ENCODE results near the gene TAF4. TPM values are rescaled to one million over a fixed set of nuclear protein-coding genes. Genes with fewer than 3 reads are reported as not detected.

TAF4 gene
- total RNA-seq, 2 experiments from 2014 or later = 18.0 to 20.0 TPM

- ChIA-PET POLR2A (no interaction called here), CTCF (no interaction called here)
- Mint-ChIP-seq H3K4me1 (no peaks in the 10 kb centered on the region), H3K4me3 (no peak overlapping the region), H3K36me3 (ENCODE audit: low read depth) (no peaks in the 10 kb centered on the region), H3K27ac (no peak overlapping the region), H3K9me3 (no peaks in the 10 kb centered on the region), H3K27me3 (peaks cover 12% of the 10 kb centered on the region)
- DNase-seq = no peak
Observed at GRCh38 chr20:61963885-61964674, 101.6 kb downstream of the TAF4 start.

GRCh38 chr20:61963149-61963548 lies 102.5 kb downstream of the TAF4 start:
- POLR2A ChIA-PET = no interaction called here
- CTCF ChIA-PET = no interaction called here
- peaks cover 12% of the 10 kb centered on the region for H3K27me3 Mint-ChIP-seq
- no peak overlapping the region for H3K4me3 Mint-ChIP-seq
- H3K4me1 Mint-ChIP-seq = no peaks in the 10 kb centered on the region
- no peaks in the 10 kb centered on the region for H3K9me3 Mint-ChIP-seq
- DNase-seq = no peak
- no peaks in the 10 kb centered on the region for H3K36me3 Mint-ChIP-seq (ENCODE audit: low read depth)
- no peak overlapping the region for H3K27ac Mint-ChIP-seq

DNA sequence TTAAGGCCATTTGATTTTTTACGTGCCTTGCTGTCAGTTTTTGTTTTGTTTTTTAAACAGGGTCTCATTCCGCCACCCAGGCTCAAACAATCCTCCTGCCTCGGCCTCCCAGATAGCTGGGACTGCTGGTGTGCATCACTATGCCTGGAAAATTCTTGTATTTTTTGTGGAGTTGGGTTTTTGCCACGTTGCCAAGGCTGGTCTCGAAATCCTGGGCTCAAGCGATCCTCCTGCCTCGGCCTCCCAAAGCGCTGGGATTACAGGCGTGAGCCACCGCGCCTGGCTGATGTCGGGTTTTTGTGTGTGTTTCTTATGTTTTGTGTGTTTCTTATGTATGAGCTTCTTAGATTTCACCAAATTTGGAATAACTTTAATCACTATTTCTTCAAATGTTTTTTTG lies 104.8 kb downstream of the TAF4 start:
- no peaks in the 10 kb centered on the region for H3K9me3 Mint-ChIP-seq
- ChIA-PET POLR2A (no interaction called here), CTCF (no interaction called here)
- no peak overlapping the region for H3K4me3 Mint-ChIP-seq
- no peak for DNase-seq
- H3K4me1 Mint-ChIP-seq = no peaks in the 10 kb centered on the region
- peaks cover 8% of the 10 kb centered on the region for H3K27me3 Mint-ChIP-seq
- H3K36me3 Mint-ChIP-seq (ENCODE audit: low read depth) = no peaks in the 10 kb centered on the region
- H3K27ac Mint-ChIP-seq = no peak overlapping the region

GRCh38 chr20:61958773-61959700 lies 106.6 kb downstream of the TAF4 start:
- Mint-ChIP-seq H3K27me3 (peaks cover 6% of the 10 kb centered on the region), H3K27ac (no peak overlapping the region), H3K9me3 (no peaks in the 10 kb centered on the region), H3K4me3 (no peak overlapping the region), H3K4me1 (no peaks in the 10 kb centered on the region), H3K36me3 (ENCODE audit: low read depth) (no peaks in the 10 kb centered on the region)
- POLR2A ChIA-PET = no interaction called here
- DNase-seq = no peak
- CTCF ChIA-PET = no interaction called here

DNA sequence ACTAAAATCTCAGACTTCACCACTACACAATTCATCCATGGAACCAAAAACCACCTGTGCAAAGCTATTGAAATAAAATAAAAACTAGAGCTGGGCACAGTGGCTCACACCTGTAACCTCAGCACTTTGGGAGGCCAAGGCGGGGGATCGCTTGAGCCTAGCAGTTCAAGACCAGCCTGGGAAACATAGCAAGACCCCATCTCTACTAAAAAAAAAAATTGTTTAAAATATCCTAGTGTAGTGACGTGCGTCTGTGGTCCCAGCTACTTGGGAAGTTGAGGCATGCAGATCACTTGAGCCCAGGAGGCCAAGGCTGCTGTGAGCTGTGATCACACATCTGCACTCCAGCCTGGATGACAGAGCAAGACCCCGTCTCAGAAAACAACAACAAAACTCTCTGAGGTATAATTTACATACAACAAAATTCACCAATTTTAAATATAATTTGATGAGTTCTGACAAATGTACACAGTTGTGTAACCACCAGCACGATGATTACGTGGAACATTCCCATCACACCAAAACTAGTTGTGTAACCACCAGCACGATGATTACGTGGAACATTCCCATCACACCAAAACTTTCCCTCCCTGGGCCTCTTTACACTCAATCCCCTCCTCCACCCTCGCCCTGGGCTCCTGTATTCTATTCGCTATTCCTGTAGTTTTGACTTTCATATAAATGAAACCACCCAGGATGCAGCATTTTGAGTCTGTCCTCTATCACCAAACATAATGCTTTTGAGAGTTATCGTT lies 107.5 kb downstream of the TAF4 start:
- DNase-seq = peak; percentile 2
- CTCF ChIA-PET = no interaction called here
- Mint-ChIP-seq H3K27me3 (peaks cover 2% of the 10 kb centered on the region), H3K9me3 (no peaks in the 10 kb centered on the region), H3K27ac (no peak overlapping the region), H3K36me3 (ENCODE audit: low read depth) (no peaks in the 10 kb centered on the region), H3K4me3 (no peak overlapping the region), H3K4me1 (no peaks in the 10 kb centered on the region)
- POLR2A ChIA-PET = no interaction called here

- Mint-ChIP-seq H3K9me3 (no peaks in the 10 kb centered on the region), H3K4me1 (no peaks in the 10 kb centered on the region), H3K36me3 (ENCODE audit: low read depth) (no peaks in the 10 kb centered on the region), H3K27ac (no peak overlapping the region), H3K27me3 (peaks cover 4% of the 10 kb centered on the region), H3K4me3 (no peak overlapping the region)
- ChIA-PET POLR2A (no interaction called here), CTCF (no interaction called here)
- DNase-seq = no peak
Observed at GRCh38 chr20:61956396-61957342, 109.0 kb downstream of the TAF4 start.

GRCh38 chr20:61955668-61956395 lies 109.8 kb downstream of the TAF4 start:
- ChIA-PET POLR2A (no interaction called here), CTCF (no interaction called here)
- Mint-ChIP-seq H3K4me3 (no peak overlapping the region), H3K9me3 (no peaks in the 10 kb centered on the region), H3K27me3 (peaks cover 4% of the 10 kb centered on the region), H3K4me1 (no peaks in the 10 kb centered on the region), H3K36me3 (ENCODE audit: low read depth) (no peaks in the 10 kb centered on the region), H3K27ac (no peak overlapping the region)
- DNase-seq = no peak

GRCh38 chr20:61954276-61955021 lies 111.2 kb downstream of the TAF4 start:
- CTCF ChIA-PET = no interaction called here

DNA sequence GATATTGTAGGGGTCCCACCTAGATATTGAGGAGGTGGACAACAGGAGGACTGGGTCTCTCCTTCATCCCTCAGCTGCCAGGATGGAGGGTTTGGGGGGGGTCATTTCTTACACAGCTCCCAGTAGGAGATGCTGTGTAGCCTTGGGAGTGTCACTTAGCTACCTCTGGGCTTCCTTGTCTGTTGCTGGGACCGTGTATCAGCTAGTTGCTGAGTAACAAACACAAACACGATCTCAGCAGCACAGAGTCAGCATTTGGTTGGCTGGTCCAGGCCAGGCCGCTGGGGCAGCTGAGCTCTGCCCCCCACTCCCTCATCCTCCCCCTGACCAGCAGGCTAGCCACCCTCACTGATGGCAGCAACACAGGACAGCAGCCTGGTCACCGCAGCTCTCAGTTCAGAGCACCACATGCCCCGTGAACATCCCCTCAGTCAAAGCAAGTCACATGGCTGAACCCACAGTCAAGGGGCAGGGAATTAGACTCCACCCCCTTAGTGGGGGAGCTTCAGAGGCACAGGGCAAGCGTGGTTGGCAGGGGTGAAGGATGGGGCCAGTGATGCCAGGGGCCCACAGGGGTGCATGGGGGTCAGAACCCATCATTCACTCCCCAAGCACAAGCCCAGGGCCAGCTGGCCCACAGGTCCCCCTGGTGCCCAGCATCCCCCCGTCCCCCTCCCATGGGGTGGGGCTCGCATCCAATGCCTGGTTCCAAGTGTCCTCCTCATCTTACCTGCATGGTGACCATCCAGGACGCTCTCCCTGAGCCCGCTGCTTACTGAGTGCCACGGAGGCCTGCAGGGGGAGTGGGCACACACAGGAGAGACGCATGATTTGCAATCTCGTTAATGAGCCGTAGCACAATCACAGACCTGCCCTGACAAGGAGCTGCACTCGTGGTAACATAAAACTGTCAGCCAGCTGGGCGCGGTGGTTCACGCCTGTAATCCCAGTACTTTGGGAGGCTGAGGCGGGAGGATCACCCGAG lies 112.4 kb downstream of the TAF4 start:
- Mint-ChIP-seq H3K27me3 (peaks cover 4% of the 10 kb centered on the region), H3K9me3 (peaks cover 2% of the 10 kb centered on the region), H3K36me3 (ENCODE audit: low read depth) (no peaks in the 10 kb centered on the region), H3K4me1 (no peaks in the 10 kb centered on the region), H3K27ac (no peak overlapping the region), H3K4me3 (no peak overlapping the region)
- POLR2A ChIA-PET = no interaction called here
- CTCF ChIA-PET = no interaction called here
- DNase-seq = peak; percentile 4

More at GRCh38 chr20:61954276-61955021, 111.2 kb downstream of the TAF4 start:
- Mint-ChIP-seq H3K9me3 (no peaks in the 10 kb centered on the region), H3K27me3 (peaks cover 4% of the 10 kb centered on the region), H3K4me3 (no peak overlapping the region), H3K36me3 (ENCODE audit: low read depth) (no peaks in the 10 kb centered on the region), H3K27ac (no peak overlapping the region), H3K4me1 (no peaks in the 10 kb centered on the region)
- no peak for DNase-seq
- POLR2A ChIA-PET = no interaction called here

DNA sequence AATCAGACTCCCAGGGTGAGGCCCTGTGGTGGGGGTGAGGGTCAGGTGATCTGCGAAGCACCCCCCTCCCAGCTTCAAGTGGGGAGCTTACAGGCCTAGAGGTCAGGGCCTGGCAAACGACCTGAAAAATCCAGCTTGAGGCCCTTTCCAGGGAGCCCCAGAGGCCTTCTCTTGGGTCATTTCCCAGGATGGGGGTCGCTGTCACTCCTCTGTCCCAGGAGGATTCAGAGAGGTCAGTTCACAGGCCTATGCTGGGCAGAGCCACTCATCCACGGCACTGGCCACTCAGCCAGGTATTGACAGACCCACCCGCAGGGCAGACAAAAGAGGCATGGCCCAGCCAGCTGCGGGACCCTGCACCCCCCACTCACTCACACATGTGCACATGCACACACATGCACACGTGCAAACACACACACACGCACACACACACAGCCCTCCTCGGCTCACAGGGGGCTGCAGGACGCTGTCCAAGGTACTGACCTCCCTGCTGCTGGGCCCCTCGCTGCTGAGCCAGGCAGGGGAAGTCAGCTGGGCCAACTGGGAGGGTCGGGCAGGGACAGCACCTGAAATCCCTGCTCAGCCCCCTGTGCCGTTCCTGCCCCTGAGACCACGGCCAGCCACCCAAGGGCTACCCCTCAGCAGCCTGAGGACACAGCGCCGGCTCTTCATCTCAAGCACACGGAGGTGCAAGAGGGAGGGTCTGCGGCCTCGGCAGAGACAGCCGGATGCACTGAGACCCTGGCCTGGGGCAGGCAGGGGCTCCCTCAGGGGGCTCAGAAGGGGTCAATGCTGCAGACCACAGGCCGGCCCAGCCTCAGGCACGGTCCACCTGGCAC lies 113.8 kb downstream of the TAF4 start:
- Mint-ChIP-seq H3K27ac (no peak overlapping the region), H3K9me3 (peaks cover 2% of the 10 kb centered on the region), H3K27me3 (peaks cover 4% of the 10 kb centered on the region), H3K4me1 (no peaks in the 10 kb centered on the region), H3K4me3 (no peak overlapping the region), H3K36me3 (ENCODE audit: low read depth) (no peaks in the 10 kb centered on the region)
- ChIA-PET POLR2A (no interaction called here), CTCF (no interaction called here)
- no peak for DNase-seq
